Measurements from ENCODE around the gene TMEM121. TPM values are rescaled to one million over a fixed set of nuclear protein-coding genes. Genes with fewer than 3 reads are reported as not detected.
A peak's percentile ranks its signal among the peaks of the same experiment; 100 is the strongest.

The TMEM121 gene
- polyA plus RNA-seq, 3 donors = 0.08 to 0.11 TPM; not detected in 1

GRCh38 chr14:105490572-105491365 is 35.6 kb upstream of the TMEM121 start, which contains the start of gene TEDC1:
TSS of gene TEDC1 (plus strand) at chr14:105491246. CDS start at chr14:105491376, 130 bp downstream.
- peak within 1 kb of the TSS; percentile 75 for H2AFZ ChIP-seq (ENCODE audit: insufficient read depth, low read depth, low read length, poor library complexity, severe bottlenecking)
- peak; percentile 84 for TF ChIP-seq CTCF (IDR thresholded peaks at IDR 0.05)
- peaks cover 5% of the 10 kb centered on the region for H3K79me2 ChIP-seq (ENCODE audit: insufficient read depth, low read length)
- peaks cover 0 to 5% of the 10 kb centered on the region in 2 donors for H3K36me3 ChIP-seq (replicated peaks in 1 of 2; ENCODE audit: control insufficient read depth in 1 of 2, insufficient read depth in 2 of 2, low read length in 2 of 2)
- H3K27ac Mint-ChIP-seq = peak within 1 kb of the TSS; percentile 90 to 97 (median 95)
- peak within 1 kb of the TSS; percentile 95 for H3K9ac ChIP-seq (ENCODE audit: insufficient read depth, low read length, poor library complexity, severe bottlenecking)
- peaks cover 2 to 12% of the 10 kb centered on the region in 2 donors for H3K27me3 ChIP-seq (ENCODE audit: control insufficient read depth in 2 of 2, insufficient read depth in 2 of 2, low read length in 2 of 2)
- under 1% methylated on average over 92 of the region's 94 CpGs for WGBS (ENCODE audit: insufficient coverage)
- H3K4me3 ChIP-seq (replicated peaks in 1 of 3; ENCODE audit: low read depth in 2 of 3, low read length in 3 of 3) = peak within 1 kb of the TSS; percentile 58 to 89 (median 66)
- H3K27me3 Mint-ChIP-seq (ENCODE audit: low read depth in 3 of 3) = peaks cover 11 to 20% (median 16%) of the 10 kb centered on the region in 3 donors
- peaks cover 5 to 17% of the 10 kb centered on the region in 2 donors for H3K36me3 Mint-ChIP-seq
- H3K27ac ChIP-seq (ENCODE audit: low read depth in 1 of 2, low read length in 2 of 2) = peak within 1 kb of the TSS; percentile 81 to 91
- peaks cover 31% of the 10 kb centered on the region for H4K20me1 ChIP-seq (ENCODE audit: insufficient read depth, low read length)
- DNase-seq = peak; percentile 100
- H3K9me3 ChIP-seq (replicated peaks in 1 of 2; ENCODE audit: control insufficient read depth in 1 of 2, insufficient read depth in 1 of 2, low read length in 2 of 2) = no peaks in the 10 kb centered on the region
- intact Hi-C loops (cut with micrococcal nuclease) = loop anchor here (1.0 to 5.0 kb wide), 6 partner anchors 42 to 738 kb away; partner anchors contain the start of genes SIVA1 (in 1 of the 2) and TEX22 (in 1 of the 2)
- peaks cover 44 to 55% of the 10 kb centered on the region in 2 donors for H3K4me1 ChIP-seq (ENCODE audit: control insufficient read depth in 1 of 2, insufficient read depth in 2 of 2, low read length in 2 of 2)
- H3K4me2 ChIP-seq (replicated peaks; ENCODE audit: extremely low read depth, low read length, poor library complexity, severe bottlenecking) = peak within 1 kb of the TSS; percentile 82
- H3K9me3 Mint-ChIP-seq = peaks cover 0 to 3% (median 0%) of the 10 kb centered on the region in 7 donors
- H3K4me1 Mint-ChIP-seq = peaks cover 31% of the 10 kb centered on the region
- peak within 1 kb of the TSS; percentile 80 to 90 for H3K4me3 Mint-ChIP-seq

GRCh38 chr14:105491366-105491973 is 34.9 kb upstream of the TMEM121 start:
- DNase-seq = peak; percentile 69 to 86 (median 83)
- TF ChIP-seq CTCF (IDR thresholded peaks at IDR 0.05) = no peak
- H3K27ac ChIP-seq (ENCODE audit: low read depth in 1 of 2, low read length in 2 of 2) = peak overlapping the region; percentile 81 to 91
- peaks cover 31% of the 10 kb centered on the region for H4K20me1 ChIP-seq (ENCODE audit: insufficient read depth, low read length)
- H3K9me3 Mint-ChIP-seq = peaks cover 0 to 3% (median 0%) of the 10 kb centered on the region in 7 donors
- H3K4me1 Mint-ChIP-seq = peaks cover 24% of the 10 kb centered on the region
- peak overlapping the region; percentile 45 to 89 (median 66) for H3K4me3 ChIP-seq (replicated peaks in 1 of 3; ENCODE audit: low read depth in 2 of 3, low read length in 3 of 3)
- peaks cover 5 to 17% of the 10 kb centered on the region in 2 donors for H3K36me3 Mint-ChIP-seq
- no peaks in the 10 kb centered on the region for H3K9me3 ChIP-seq (replicated peaks in 1 of 2; ENCODE audit: control insufficient read depth in 1 of 2, insufficient read depth in 1 of 2, low read length in 2 of 2)
- H3K9ac ChIP-seq (ENCODE audit: insufficient read depth, low read length, poor library complexity, severe bottlenecking) = peak overlapping the region; percentile 95
- peaks cover 37 to 48% of the 10 kb centered on the region in 2 donors for H3K4me1 ChIP-seq (ENCODE audit: control insufficient read depth in 1 of 2, insufficient read depth in 2 of 2, low read length in 2 of 2)
- peaks cover under 1 to 5% of the 10 kb centered on the region in 2 donors for H3K27me3 ChIP-seq (ENCODE audit: control insufficient read depth in 2 of 2, insufficient read depth in 2 of 2, low read length in 2 of 2)
- H3K79me2 ChIP-seq (ENCODE audit: insufficient read depth, low read length) = peaks cover 5% of the 10 kb centered on the region
- intact Hi-C loops (cut with micrococcal nuclease) = loop anchor here (2.0 to 5.0 kb wide), 5 partner anchors 43 to 739 kb away; partner anchors contain the start of genes SIVA1 (in 1 of the 2) and TEX22 (in 1 of the 2)
- peak overlapping the region; percentile 75 for H2AFZ ChIP-seq (ENCODE audit: insufficient read depth, low read depth, low read length, poor library complexity, severe bottlenecking)
- WGBS (ENCODE audit: insufficient coverage) = 0% methylated on average over 52 of the region's 53 CpGs
- peak overlapping the region; percentile 90 to 97 (median 94) for H3K27ac Mint-ChIP-seq
- peak overlapping the region; percentile 79 to 81 for H3K4me3 Mint-ChIP-seq
- peaks cover 0 to 5% of the 10 kb centered on the region in 2 donors for H3K36me3 ChIP-seq (replicated peaks in 1 of 2; ENCODE audit: control insufficient read depth in 1 of 2, insufficient read depth in 2 of 2, low read length in 2 of 2)
- H3K27me3 Mint-ChIP-seq (ENCODE audit: low read depth in 3 of 3) = peaks cover 5 to 13% (median 9%) of the 10 kb centered on the region in 3 donors
- H3K4me2 ChIP-seq (replicated peaks; ENCODE audit: extremely low read depth, low read length, poor library complexity, severe bottlenecking) = peak overlapping the region; percentile 82

All from CD14-positive monocyte (primary cell).